PFSK-1 (cell line): ENCODE measurements around the gene RAP1A.

Experiments used
- FOXP2 ChIP-seq: optimal IDR thresholded peaks from 2 replicates; pipeline ENCODE3; 2011; ENCODE audit warnings: borderline replicate concordance, control low read depth, inconsistent platforms; ENCODE audit not compliant: insufficient read depth; ENCODE audit errors: extremely low read length, extremely low read depth
- POLR2AphosphoS5 ChIP-seq: IDR thresholded peaks from 2 replicates; pipeline ENCODE4 v1.6.1; 2012; ENCODE audit warnings: low read depth, mild to moderate bottlenecking, control low read depth, low read length, moderate library complexity
- SIN3A ChIP-seq: IDR thresholded peaks from 2 replicates; pipeline ENCODE4 v1.6.1; 2012; ENCODE audit warnings: mild to moderate bottlenecking, low read length, moderate library complexity, borderline replicate concordance; ENCODE audit not compliant: insufficient read depth
- TAF1 ChIP-seq: IDR thresholded peaks from 2 replicates; pipeline ENCODE4 v1.6.1; 2012; ENCODE audit warnings: low read length, control low read depth, borderline replicate concordance; ENCODE audit not compliant: insufficient read depth
- TF ChIP-seq, protein P1 (sequence below), 2 experiments: IDR thresholded peaks; 2 replicates each; pipeline versions ENCODE4 v1.6.1 to v1.8.0; 2011 to 2012; ENCODE audit warnings: low read depth in 2 of 2, low read length in 2 of 2, control low read depth in 1 of 2, inconsistent platforms in 1 of 2, mild to moderate bottlenecking in 1 of 2, moderate library complexity in 1 of 2; ENCODE audit not compliant: insufficient read depth in 1 of 2

The RAP1A gene

DNA sequence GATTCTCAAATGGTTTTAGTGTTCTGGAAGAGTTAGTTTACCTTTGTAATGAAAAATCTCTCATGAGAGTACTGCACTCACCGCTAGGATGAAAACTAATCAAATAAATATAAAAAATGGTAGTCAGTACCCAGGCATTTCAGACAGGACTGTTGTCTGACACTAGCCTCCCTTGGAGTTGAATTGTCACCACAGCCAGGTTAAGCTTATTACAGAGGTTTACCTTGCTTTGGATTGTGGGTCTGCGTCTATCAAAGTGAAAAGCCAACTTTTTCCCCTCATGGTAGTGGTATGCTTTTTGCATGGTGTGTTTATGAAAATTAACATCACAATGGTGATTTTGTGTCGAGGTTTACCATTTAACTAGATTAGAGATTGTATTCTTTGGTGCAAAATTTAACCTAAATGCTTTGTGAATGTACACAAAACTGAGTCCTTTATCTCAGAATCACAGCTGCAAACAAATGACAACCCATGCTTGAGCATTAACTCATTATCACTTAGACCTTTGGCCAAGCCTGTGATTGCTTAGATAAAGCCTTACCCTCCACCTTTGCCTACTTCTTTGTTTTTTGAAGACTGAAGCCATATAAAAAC is 20.1 kb downstream of the RAP1A start:
- TF ChIP-seq SIN3A (no peak), TAF1 (no peak), POLR2AphosphoS5 (no peak), FOXP2 (no peak)
- TF ChIP-seq, protein P1, sequence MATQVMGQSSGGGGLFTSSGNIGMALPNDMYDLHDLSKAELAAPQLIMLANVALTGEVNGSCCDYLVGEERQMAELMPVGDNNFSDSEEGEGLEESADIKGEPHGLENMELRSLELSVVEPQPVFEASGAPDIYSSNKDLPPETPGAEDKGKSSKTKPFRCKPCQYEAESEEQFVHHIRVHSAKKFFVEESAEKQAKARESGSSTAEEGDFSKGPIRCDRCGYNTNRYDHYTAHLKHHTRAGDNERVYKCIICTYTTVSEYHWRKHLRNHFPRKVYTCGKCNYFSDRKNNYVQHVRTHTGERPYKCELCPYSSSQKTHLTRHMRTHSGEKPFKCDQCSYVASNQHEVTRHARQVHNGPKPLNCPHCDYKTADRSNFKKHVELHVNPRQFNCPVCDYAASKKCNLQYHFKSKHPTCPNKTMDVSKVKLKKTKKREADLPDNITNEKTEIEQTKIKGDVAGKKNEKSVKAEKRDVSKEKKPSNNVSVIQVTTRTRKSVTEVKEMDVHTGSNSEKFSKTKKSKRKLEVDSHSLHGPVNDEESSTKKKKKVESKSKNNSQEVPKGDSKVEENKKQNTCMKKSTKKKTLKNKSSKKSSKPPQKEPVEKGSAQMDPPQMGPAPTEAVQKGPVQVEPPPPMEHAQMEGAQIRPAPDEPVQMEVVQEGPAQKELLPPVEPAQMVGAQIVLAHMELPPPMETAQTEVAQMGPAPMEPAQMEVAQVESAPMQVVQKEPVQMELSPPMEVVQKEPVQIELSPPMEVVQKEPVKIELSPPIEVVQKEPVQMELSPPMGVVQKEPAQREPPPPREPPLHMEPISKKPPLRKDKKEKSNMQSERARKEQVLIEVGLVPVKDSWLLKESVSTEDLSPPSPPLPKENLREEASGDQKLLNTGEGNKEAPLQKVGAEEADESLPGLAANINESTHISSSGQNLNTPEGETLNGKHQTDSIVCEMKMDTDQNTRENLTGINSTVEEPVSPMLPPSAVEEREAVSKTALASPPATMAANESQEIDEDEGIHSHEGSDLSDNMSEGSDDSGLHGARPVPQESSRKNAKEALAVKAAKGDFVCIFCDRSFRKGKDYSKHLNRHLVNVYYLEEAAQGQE (IDR thresholded peaks at IDR 0.05; ENCODE audit: insufficient read depth in 1 of 2, low read depth in 2 of 2, low read length in 2 of 2), result no peak

GRCh38 chr1:111643097-111643496 is 23.5 kb downstream of the RAP1A start:
- TF ChIP-seq POLR2AphosphoS5, result no peak
- no peak for TF ChIP-seq TAF1
- no peak for TF ChIP-seq FOXP2
- TF ChIP-seq, protein P1 (IDR thresholded peaks at IDR 0.05; ENCODE audit: insufficient read depth in 1 of 2, low read depth in 2 of 2, low read length in 2 of 2), result no peak
- TF ChIP-seq SIN3A, result no peak

DNA sequence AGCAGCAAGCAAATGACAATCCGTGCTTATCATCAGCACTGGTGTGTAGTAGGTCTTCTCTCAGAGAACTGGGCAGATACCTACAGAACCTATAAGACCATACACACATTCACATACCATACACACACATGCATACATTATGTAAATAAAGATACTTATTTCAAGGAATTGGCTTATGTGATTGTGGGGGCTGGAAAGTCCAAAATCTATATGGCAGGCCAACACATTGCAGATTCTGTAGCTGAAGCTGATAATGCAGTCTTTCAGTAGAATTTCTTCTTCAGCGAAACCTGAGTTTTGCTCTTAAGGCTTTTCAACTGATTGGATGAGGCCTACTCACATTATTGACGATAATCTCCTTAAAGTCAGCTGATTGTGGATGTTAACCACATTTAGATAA is 24.1 kb downstream of the RAP1A start:
- TF ChIP-seq FOXP2 (no peak), TAF1 (no peak), POLR2AphosphoS5 (no peak), SIN3A (no peak)
- TF ChIP-seq, protein P1 (IDR thresholded peaks at IDR 0.05; ENCODE audit: insufficient read depth in 1 of 2, low read depth in 2 of 2, low read length in 2 of 2), result no peak

DNA sequence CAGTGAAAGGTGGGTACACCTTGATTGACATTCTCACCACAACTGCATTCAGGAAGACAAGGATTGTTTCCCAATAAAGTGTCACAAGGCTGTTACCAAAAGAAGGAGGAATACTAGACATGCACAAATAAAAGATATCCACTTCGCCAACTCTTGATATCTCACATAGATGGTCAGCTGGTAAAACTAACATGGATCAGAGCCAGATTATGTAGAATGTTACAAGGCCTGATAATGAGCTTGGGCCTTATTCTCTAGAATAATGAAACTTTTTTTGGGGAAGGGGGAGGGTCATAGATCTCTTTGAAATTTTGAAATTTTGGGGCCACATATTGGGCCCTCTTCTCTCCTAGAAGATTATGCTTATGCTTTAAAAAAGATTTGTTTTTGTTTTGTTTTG is 24.9 kb downstream of the RAP1A start:
- TF ChIP-seq, protein P1 (IDR thresholded peaks at IDR 0.05; ENCODE audit: insufficient read depth in 1 of 2, low read depth in 2 of 2, low read length in 2 of 2), result no peak
- TF ChIP-seq TAF1 (no peak), SIN3A (no peak), FOXP2 (no peak), POLR2AphosphoS5 (no peak)

GRCh38 chr1:111647736-111648135 is 28.1 kb downstream of the RAP1A start:
- no peak for TF ChIP-seq TAF1
- TF ChIP-seq FOXP2, result no peak
- TF ChIP-seq, protein P1 (IDR thresholded peaks at IDR 0.05; ENCODE audit: insufficient read depth in 1 of 2, low read depth in 2 of 2, low read length in 2 of 2), result no peak
- TF ChIP-seq SIN3A, result no peak
- no peak for TF ChIP-seq POLR2AphosphoS5
